GM04503 (cell line): ENCODE data around the gene CD8A.
"Not testable (repeated sequence)": the region's sequence is repeated elsewhere in the genome, so short reads cannot be mapped to it uniquely, and the experiment has no call there.

Experiments
- DNase-seq: peaks from one replicate; pipeline ENCODE4 v3.0.0-alpha.2; 2012; ENCODE audit warnings: low read depth

The CD8A gene

DNA sequence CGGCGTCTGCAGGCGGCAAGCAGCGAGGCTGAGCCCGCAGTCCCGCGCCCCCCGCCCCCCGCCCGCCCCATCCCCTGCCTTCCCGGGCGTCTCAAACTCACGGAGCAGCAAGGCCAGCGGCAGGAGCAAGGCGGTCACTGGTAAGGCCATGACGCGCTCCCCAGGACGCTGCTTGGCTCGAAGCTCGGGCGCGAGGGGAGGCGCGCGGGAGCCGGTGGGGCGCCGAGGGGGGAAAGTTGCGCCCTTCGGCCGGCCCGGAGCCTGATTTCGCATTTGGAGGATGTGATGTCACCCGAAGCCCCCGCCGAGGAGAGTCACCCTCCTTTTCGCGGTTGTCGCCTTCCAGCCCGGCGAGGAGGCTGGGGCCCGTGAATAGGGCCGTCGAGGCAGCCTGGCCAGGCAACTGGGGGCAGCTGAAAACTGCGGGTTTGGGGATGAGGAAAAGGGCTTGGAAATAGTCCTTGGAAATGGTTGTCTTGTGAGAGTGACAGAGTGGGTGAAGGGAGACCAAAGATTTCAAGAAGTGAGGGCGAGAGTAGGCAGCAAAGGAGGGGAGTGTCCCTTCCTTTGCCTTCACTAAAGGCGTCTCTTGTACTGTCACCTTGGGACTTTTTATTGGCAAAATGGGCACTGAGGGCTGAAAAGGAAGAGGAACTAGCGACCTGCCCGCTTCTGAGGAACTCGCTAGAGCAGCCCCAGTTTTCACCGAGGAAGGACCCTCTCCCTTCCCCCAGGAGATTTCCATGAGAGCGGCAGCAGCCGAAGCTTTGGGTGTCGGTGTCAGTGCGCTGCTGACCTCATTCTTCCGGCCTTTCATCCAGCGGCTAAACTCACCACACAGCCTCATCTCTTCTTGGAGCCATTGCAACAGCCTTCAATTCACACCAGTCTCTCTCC lies at the start of gene CD8A:
Gene CD8A, minus strand, starts transcription at position 238 of the 897 bp plus-strand sequence. Its CDS starts 88 bp downstream, at position 150.
- DNase-seq, result no peak

DNA sequence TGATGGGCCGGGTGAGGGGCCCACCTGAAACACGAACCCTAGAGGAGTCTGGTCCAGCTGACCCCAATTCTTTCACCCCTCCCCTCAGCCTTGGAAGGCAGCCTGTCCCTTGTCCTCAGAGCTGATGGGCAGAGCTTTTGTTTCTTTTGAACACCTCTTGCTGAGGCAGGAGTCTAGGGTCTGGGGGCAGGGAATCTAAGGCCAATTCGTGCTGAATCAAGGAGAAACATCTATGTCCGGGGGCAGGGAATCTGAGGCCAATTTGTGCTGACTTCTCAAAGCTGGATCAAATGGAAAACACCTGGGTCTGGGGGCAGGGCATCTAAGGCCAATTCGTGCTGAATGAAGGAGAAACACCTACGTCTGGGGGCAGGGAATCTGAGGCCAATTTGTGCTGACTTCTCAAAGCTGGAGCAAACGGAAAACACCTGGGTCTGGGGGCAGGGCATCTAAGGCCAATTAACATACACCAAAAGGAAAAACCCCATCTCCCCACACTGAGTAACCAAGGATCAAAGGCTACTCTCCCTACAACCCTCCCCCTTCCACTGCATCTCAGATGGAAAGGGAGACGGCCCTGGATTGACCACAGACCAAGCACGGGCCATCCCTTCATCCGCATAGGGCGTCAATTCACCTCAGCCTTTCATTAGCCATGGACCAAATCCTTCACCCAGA lies 49.3 kb upstream of the CD8A start:
- not testable (repeated sequence) for DNase-seq

DNA sequence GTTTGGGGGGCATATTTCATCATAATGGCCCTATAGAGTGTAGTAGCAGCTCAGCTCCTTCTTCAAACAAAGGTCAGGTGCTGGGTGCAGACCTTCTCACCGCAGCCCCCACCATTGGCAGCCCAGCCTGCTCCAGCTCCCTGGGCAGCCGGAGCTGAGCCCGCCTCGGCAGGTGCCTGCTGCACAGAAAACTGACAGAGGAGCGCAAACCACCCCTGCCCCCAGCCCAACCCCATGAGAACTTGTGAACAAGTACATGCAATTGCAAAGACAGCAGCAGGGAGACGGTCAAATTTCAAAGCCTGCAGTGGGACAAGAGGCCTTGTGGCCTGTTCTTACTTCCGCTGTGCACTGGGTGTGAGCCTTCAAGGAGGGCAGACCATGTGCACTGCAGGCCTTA lies 48.7 kb upstream of the CD8A start:
- not testable (repeated sequence) for DNase-seq

DNA sequence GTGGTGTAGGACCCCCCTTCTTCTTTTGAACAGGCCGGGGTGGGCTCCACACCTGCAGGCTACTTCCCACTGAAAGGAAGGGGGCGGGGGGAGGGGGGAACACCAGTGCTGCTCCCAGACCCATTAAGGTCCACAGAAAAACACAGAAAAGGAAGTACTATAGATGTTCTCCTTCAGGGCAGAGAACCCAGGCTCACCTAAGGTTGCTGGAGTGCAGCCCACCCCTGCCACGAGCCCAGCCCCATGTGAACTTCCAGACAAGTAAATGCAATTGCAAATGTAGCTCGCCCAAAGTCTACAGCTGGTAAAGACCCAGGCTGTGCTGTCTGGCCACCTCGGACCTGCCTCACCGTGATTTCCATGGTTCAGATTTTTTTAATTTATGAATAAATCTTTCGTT lies 47.0 kb upstream of the CD8A start:
- DNase-seq, result not testable (repeated sequence)

DNA sequence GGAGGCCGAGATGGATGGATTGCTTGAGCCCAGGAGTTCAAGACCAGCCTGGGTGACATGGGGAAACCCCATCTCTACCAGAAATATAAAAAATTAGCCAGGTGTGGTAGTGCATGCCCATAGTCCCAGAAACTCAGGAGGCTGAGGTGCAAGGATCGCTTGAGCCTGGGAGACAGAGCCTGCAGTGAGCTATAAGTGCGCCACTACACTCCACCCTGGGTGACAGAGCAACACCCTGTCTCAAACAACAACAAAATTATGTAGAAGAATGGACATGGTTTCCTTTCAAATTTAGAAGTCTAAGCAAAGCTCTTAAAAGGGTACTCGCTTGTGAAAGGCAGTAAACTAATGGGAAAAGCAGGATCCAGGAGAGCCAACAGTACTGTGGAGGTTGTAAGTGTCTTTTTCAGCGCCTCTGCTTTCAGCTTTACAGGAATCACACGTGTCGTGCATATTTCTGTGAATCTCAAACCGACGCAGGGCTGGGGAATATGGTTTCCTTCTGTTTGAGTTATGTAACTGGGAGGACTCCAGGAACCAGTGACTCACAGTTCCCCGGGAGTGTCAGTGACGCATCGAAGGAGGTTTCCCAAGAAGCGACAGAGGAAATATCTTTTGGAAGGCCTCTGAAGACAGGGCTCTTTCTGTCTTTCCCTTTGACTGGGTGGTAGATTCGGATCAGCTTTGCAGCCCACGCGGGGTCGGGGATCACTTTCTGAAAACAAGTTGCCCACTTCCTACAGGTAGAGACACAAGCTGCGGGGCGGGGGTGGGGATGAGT lies 46.4 kb upstream of the CD8A start:
- DNase-seq, result peak; percentile 69

DNA sequence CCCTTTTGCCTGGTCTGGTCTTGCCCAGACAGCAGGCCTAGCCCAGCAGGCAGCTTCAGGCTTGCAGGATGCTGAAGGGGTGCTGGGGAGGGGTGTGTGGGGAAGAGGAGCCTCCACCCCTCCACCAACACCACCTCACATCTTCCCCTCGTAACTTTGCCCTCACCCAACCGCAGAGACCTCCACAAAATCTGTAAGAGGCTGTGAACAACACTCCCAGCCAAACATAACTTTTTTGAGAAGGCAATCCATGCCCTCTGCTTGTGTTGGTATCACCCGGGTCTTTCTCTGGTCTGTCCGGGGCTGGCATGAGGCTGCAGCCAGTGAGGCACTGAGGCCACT lies 44.8 kb upstream of the CD8A start:
- not testable (repeated sequence) for DNase-seq

DNA sequence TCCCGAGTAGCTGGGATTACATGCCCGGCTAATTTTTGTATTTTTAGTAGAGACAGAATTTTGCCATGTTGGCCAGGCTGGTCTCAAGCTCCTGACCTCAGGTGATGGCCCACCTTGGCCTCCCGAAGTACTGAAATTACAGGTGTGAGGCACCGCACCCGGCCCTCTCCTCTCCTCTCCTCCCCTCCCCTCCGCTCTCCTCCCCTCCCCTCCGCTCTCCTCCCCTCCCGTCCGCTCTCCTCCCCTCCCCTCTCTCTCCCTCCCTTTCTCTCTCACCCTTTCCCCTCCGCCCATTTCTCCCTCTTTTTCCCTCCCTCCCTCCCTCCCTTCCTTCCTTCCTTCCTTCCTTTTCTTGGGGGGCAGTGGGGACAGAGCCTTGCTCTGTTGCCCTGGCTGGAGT lies 42.6 kb upstream of the CD8A start:
- DNase-seq, result no peak

DNA sequence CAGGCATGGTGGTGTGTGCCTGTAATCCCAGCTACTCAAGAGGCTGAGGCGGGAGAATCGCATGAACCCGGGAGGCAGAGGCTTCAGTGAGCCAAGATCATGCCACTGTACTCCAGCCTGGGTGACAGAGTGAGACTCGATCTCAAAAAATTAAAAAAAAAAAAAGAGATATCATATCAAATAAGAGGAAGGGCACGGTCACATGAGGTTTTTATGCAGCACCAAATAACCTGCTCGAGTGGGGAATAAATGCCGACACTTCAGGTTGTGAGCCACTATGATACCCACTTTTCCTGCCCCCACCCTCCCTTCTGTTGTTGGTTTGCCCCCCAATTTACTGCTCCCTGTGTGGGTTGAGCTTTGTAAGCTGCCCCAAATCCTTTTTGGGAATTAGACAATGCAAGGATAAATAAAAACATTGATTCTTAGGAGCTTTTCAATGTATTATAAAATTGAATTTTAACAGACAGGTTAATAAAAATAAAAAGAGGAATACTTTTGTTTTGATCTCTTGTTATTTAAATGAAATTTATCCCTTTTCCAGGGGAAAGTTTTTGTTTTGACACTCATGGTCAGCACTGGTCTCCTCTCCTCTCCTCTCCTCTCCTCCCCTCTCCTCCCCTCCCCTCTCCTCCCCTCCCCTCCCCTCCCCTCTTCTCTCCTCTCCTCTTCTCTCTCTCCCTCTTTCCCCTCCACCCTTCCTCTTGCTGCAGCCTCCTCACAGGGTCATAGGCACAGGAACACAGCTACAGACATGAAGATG lies 41.8 kb upstream of the CD8A start:
- no peak for DNase-seq

DNA sequence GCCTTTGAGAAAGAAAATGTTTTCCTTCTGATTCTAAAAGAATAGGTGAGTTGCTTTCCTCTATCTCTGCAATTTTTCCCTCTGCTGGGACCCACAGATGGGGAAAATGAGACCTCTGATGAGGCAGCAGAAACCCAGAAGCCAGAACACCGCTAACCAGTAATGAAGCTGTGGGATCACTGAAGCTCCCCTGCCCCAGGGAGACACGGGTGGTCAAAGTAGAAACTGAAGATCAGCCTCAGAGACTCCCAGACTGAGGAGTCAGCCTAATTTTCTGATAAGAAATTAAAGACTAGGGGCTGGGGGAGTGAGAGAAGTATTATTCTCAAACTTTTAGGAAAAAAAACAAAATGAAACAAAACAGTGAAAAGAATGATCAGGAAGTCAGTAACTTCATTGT lies 40.8 kb upstream of the CD8A start:
- DNase-seq, result no peak

DNA sequence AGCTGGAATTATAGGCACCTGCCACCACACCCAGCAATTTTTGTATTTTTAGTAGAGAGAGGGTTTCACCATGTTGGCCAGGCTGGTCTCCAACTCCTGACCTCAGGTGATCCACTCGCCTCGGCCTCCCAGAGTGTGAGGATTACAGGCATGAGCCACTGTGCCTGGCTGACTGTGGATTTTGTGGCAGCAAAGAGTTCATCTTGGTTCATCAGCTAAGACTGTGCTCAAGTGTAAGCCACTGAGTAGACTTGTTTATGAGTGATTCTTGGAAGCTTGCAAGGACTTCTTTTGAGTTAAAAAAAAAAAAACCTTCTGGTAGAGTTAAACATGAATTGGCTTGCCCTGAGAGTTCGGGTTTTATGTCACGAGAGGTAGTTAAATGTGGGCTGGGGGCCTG lies 36.2 kb upstream of the CD8A start:
- no peak for DNase-seq

DNA sequence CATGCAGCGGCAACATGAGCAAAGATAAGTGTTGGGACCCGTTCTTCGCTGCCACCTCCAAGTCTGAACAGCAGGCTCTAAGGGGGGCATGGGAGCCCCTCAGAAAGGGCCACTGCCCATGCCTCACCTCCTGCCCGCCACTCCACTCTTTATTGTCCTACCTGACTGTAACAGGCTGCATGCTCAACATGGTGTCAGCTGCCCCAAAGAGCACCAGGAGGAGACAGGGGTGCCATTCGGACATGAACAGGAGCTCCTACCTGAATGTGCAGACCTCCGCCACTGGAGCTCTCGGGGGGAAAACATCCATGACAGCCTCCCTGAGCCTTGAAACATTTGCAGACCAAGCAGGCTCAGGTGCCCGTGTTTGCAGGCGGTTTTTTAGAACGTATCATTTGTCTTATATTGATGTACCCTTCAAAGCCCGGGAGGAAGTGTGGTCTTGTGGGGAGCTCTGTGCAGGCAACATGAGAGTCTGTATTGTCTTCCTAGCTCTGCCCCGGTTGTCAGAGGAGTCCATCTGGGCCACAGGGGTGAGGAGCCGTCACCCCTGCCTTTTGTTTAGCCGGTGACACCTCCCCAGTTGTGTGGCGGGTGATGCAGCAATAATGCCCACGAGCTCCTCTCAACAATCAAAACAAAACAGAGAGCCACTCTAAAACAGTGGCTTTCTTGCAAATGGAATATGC lies 35.1 kb upstream of the CD8A start:
- DNase-seq, result no peak

DNA sequence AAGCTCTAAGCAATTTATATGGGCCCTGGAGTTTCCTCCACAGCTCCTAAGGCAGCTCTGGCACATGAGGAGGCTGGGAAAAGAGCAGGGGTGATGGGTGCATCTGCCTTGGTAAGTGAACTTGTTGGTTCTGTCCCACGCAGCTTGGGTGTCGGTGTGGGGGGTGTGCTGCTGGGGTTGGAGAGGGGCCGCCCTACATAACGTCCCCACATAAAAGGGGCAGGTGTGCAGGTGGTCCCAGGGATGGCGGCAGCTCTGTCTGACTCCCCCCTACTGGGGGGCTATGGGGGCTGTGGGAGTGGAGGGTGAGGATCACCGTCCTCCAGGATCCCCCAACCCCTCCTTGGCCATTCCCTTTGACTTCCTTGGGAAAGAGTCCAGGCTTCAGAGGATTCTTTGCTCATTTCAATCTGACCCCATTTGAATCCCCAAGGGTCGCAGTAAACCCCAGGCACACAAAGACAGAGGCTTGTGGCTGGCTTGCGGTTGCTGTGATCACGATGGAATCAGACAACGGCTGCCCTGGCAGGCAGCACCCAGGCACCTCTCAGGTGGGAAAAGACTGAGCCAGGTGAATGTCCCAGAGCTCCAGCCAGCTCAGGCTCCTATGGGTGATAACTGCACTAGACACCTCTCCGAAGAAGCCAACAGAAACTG lies 34.5 kb upstream of the CD8A start:
- DNase-seq, result no peak

DNA sequence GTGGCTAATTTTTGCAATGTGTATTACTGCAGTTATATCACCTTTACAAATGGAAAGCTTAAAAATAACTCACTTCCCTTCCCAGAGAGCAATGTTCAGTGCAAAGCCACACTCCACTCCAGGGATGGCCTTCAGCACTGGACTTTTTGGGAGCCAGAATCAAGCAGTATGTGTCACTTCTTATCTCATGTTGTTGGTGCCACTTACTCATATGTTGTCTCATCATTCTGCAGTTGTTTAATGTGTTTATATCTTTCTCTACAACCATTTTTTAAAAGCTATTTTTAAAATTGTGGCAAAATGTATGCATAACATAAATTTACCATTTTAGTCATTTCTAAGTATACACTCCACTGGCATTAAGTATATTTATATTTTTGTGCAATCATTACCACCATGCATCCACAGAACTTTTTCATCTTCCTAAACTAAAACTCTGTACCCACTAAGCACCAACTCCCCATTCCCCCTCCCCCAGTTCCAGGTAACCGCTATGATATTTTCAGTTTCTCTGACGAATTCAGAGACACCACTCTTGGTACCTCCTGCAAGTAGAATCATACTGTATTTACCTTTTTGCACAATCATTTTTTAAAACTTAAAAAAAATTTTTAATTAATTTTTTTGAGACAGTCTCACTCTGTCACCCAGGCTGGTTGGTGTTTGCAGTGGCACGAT lies 32.1 kb upstream of the CD8A start:
- DNase-seq, result no peak

DNA sequence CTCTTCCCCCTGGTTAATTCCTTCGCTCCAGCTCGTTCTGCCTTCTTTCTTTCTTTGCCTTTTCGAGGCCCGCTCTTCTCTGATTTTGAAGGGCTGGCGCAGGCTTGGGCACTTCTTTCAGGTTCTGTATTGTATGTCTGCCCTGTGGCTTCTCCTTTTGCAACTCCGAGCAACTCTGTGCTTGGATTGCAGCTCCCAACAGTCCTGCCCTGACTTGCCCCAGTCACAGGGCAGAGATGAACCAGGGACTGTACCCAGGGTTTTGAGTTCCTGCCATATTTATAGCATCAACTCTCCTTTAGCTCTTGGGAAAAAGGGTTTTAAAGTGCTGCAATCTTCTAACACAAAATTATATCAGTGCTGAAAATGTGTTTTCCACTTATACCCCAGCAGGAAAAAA lies 31.1 kb upstream of the CD8A start:
- no peak for DNase-seq

DNA sequence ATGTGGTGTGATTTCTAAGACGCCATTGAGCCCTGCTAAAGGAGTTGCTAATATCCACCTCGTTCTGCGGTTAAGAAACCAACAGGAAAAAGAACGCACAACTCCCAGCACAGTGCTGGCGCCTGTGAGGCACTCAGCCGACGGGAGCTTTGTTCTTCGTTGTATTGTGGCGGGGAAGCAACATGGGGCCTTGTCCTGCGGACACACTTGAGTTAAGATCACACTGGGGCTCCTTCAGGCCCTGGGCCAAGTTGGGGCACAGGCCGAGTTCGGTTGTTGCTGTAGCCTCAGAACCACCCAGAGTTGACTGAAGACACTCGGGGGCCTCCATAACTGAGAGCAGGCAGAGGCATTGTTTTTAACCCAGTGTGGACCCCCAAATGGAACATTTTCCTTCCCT lies 30.6 kb upstream of the CD8A start:
- DNase-seq, result no peak

DNA sequence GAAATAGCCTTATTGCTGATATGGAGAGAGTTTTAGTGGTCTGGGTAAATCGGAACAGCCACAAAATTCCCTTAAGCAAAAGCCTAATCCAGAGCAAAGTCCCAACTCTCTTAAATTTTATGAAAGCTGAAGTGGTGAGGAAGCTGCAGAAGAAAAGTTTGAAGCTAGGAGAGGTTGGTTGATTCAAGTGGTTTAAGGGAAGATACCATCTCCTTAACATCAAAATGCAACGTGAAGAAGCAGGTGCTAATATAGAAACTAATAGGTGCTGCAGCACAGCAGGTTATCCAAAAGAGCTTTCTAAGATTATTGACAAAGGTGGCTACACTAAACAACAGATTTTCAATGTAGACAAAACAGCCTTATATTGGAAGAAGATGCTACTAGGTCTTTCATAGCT lies 28.2 kb upstream of the CD8A start:
- DNase-seq, result no peak

DNA sequence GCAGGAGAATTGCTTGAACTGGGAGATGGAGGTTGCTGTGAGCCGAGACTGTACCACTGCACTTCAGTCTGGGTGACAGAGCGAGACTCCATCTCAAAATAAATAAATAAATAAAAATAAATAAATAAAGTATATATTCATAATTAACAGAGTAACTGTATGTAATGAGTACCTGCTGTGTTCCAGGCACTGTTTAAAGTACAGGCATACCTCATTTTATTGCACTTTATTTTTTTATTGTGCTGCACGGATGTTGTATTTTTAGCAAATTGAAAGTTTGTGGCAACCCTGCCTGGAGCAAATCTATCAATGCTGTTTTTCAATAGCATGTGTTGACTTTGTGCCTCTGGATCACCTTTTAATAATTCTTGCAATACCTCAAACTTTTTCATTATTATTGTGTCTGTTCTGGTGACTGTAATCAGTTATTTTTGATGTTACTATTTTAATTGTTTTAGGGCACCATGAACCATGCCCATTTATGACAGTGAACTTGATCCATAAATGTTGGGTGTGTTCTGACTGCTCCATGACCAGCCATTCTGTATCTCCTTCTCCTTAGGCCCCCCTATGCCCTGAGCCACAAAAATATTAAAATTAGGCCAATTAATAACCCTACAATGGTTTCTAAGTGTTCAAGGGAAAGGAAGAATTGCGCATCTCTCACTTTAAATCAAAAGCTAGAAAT lies 27.5 kb upstream of the CD8A start:
- no peak for DNase-seq

DNA sequence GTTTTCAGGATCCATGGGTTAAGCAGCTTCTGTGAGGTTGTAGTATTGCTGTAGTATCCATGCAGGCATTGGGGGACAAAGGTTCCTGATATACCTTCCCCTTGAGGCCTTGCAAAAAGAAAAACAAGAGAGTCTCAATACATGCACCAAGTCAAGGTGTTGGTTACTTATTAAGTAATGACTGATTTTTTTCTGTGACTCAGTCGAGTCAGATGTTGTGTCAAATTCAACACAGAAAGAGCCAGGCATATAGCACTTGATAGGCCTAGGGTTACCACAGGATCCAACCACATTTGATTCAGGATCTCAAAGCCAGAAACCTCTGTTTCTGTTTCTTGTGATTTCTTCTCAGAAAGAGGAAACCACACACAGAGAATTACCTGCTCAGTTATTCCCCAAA lies 24.9 kb upstream of the CD8A start:
- DNase-seq, result no peak

DNA sequence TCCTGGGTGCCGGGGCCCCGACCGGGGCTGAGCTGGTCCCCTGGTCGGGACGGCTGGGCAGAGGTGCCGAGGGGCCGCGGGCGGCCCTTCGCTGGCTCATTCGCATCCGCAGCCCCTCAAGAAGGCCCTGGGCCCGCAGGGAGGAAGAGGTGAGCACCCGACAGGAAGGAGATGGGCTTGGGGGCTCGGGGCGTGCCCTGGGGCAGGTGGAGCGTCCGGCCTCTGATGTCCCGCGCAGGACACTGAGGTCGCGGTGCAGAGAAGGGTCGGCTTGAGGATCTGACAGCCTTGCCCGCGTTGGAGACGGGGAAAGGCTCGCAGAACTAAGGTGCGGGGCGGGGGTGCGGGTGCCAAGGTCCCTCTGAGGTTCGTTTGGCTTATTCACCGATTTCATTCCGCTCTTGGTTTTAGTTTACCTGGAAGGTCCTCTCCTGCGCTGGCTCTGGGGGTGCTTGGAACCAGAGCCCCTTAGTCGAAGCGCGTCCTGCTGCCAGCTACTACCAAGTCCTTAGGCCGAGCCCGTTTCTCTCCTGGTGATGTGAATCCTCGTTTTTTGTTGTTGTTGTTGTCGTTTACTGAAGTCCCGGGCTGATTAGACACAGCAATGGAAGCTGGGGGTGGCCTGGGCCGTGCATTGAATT lies 18.9 kb upstream of the CD8A start:
- no peak for DNase-seq
